ENCODE measurements around the gene IFNA13.

The IFNA13 gene

GRCh38 chr9:21357479-21358460, 10.1 kb downstream of the IFNA13 start:
- no peak overlapping the region for H2BK5ac ChIP-seq (ENCODE audit: low read depth, low read length, poor library complexity, severe bottlenecking)
- no peak overlapping the region for H3K4ac ChIP-seq (ENCODE audit: low read depth in 1 of 2, low read length in 2 of 2)
- H3K4me1 ChIP-seq (ENCODE audit: control insufficient read depth, insufficient read depth, low read depth, low read length) = no peaks in the 10 kb centered on the region
- H3K18ac ChIP-seq (ENCODE audit: low read depth in 1 of 2, low read length in 2 of 2) = peak overlapping the region in 1 of 2 experiments; percentile 21
- no peak overlapping the region for H2BK120ac ChIP-seq (ENCODE audit: low read depth, low read length)
- H3K27me3 ChIP-seq (ENCODE audit: control insufficient read depth in 1 of 2, insufficient read depth in 1 of 2, low read length in 2 of 2) = peaks cover 0 to under 1% of the 10 kb centered on the region in 2 experiments
- no peak overlapping the region for H2AFZ ChIP-seq (ENCODE audit: low read depth, low read length)
- H2BK15ac ChIP-seq (ENCODE audit: low read depth, poor library complexity, severe bottlenecking) = no peak overlapping the region
- no peak overlapping the region for H3K23ac ChIP-seq (ENCODE audit: low read length in 2 of 2)
- H4K91ac ChIP-seq (ENCODE audit: low read length) = no peak overlapping the region
- H3K9me3 ChIP-seq (ENCODE audit: control insufficient read depth, low read length) = no peaks in the 10 kb centered on the region
- no peak overlapping the region for H3K14ac ChIP-seq (ENCODE audit: low read length in 2 of 2)
- no peak overlapping the region for H4K8ac ChIP-seq (ENCODE audit: low read length)
- WGBS = 63% methylated on average over 7 of the region's 7 CpGs
- H2AK5ac ChIP-seq (ENCODE audit: low read length, severe bottlenecking) = no peak overlapping the region
- peak; percentile 57 for DNase-seq
- H3K4me3 ChIP-seq (ENCODE audit: insufficient read depth in 1 of 2, low read depth in 1 of 2, low read length in 2 of 2) = peak overlapping the region in 1 of 2 experiments; percentile 7
- peak overlapping the region; percentile 45 for H3K9ac ChIP-seq (ENCODE audit: low read length)
- no peak overlapping the region for H3K27ac ChIP-seq (ENCODE audit: low read length, poor library complexity, severe bottlenecking)
- no peak overlapping the region for H3K4me2 ChIP-seq (ENCODE audit: low read length, poor library complexity, severe bottlenecking)
- no peaks in the 10 kb centered on the region for H3K79me1 ChIP-seq (replicated peaks; ENCODE audit: low read length, poor library complexity, severe bottlenecking)
- no peak overlapping the region for H2BK12ac ChIP-seq (ENCODE audit: low read length in 2 of 2)
- no peaks in the 10 kb centered on the region for H3K36me3 ChIP-seq (ENCODE audit: control insufficient read depth in 1 of 2, insufficient read depth in 2 of 2, low read depth in 1 of 2, low read length in 2 of 2)

- H2BK120ac ChIP-seq (ENCODE audit: low read depth, low read length) = no peak within 1 kb of the TSS
- no peak within 1 kb of the TSS for H2AK5ac ChIP-seq (ENCODE audit: low read length, severe bottlenecking)
- no peak within 1 kb of the TSS for H2BK12ac ChIP-seq (ENCODE audit: low read length in 2 of 2)
- WGBS = no CpG with 5 or more reads among the region's 1 CpG
- no peak within 1 kb of the TSS for H3K4me2 ChIP-seq (ENCODE audit: low read length, poor library complexity, severe bottlenecking)
- H3K36me3 ChIP-seq (ENCODE audit: control insufficient read depth in 1 of 2, insufficient read depth in 2 of 2, low read depth in 1 of 2, low read length in 2 of 2) = no peaks in the 10 kb centered on the region
- H3K18ac ChIP-seq (ENCODE audit: low read depth in 1 of 2, low read length in 2 of 2) = no peak within 1 kb of the TSS
- no peak within 1 kb of the TSS for H3K14ac ChIP-seq (ENCODE audit: low read length in 2 of 2)
- no peak for DNase-seq
- no peaks in the 10 kb centered on the region for H3K9me3 ChIP-seq (ENCODE audit: control insufficient read depth, low read length)
- H4K91ac ChIP-seq (ENCODE audit: low read length) = no peak within 1 kb of the TSS
- no peaks in the 10 kb centered on the region for H3K79me1 ChIP-seq (replicated peaks; ENCODE audit: low read length, poor library complexity, severe bottlenecking)
- no peak within 1 kb of the TSS for H3K4me3 ChIP-seq (ENCODE audit: insufficient read depth in 1 of 2, low read depth in 1 of 2, low read length in 2 of 2)
- no peak within 1 kb of the TSS for H2BK5ac ChIP-seq (ENCODE audit: low read depth, low read length, poor library complexity, severe bottlenecking)
- H3K4ac ChIP-seq (ENCODE audit: low read depth in 1 of 2, low read length in 2 of 2) = no peak within 1 kb of the TSS
- no peak within 1 kb of the TSS for H2AFZ ChIP-seq (ENCODE audit: low read depth, low read length)
- no peak within 1 kb of the TSS for H2BK15ac ChIP-seq (ENCODE audit: low read depth, poor library complexity, severe bottlenecking)
- H3K9ac ChIP-seq (ENCODE audit: low read length) = no peak within 1 kb of the TSS
- H3K4me1 ChIP-seq (ENCODE audit: control insufficient read depth, insufficient read depth, low read depth, low read length) = no peaks in the 10 kb centered on the region
- H3K27me3 ChIP-seq (ENCODE audit: control insufficient read depth in 1 of 2, insufficient read depth in 1 of 2, low read length in 2 of 2) = peaks cover 0 to 12% of the 10 kb centered on the region in 2 experiments
- H4K8ac ChIP-seq (ENCODE audit: low read length) = no peak within 1 kb of the TSS
- H3K23ac ChIP-seq (ENCODE audit: low read length in 2 of 2) = no peak within 1 kb of the TSS
- no peak within 1 kb of the TSS for H3K27ac ChIP-seq (ENCODE audit: low read length, poor library complexity, severe bottlenecking)
Observed at GRCh38 chr9:21350787-21351186, 17.1 kb downstream of the IFNA13 start, which contains the start of gene IFNA6. IFNA6 (minus strand) TSS chr9:21350887; CDS start chr9:21350887, 0 bp downstream.

- no peaks in the 10 kb centered on the region for H3K36me3 ChIP-seq (ENCODE audit: control insufficient read depth in 1 of 2, insufficient read depth in 2 of 2, low read depth in 1 of 2, low read length in 2 of 2)
- no peak overlapping the region for H3K4me2 ChIP-seq (ENCODE audit: low read length, poor library complexity, severe bottlenecking)
- no peak overlapping the region for H2BK5ac ChIP-seq (ENCODE audit: low read depth, low read length, poor library complexity, severe bottlenecking)
- H3K4me1 ChIP-seq (ENCODE audit: control insufficient read depth, insufficient read depth, low read depth, low read length) = no peaks in the 10 kb centered on the region
- DNase-seq = no peak
- no peak overlapping the region for H3K4me3 ChIP-seq (ENCODE audit: insufficient read depth in 1 of 2, low read depth in 1 of 2, low read length in 2 of 2)
- H3K27ac ChIP-seq (ENCODE audit: low read length, poor library complexity, severe bottlenecking) = no peak overlapping the region
- H3K23ac ChIP-seq (ENCODE audit: low read length in 2 of 2) = no peak overlapping the region
- no peak overlapping the region for H3K4ac ChIP-seq (ENCODE audit: low read depth in 1 of 2, low read length in 2 of 2)
- no peaks in the 10 kb centered on the region for H3K79me1 ChIP-seq (replicated peaks; ENCODE audit: low read length, poor library complexity, severe bottlenecking)
- H2BK120ac ChIP-seq (ENCODE audit: low read depth, low read length) = no peak overlapping the region
- 73% methylated on average over 3 of the region's 3 CpGs for WGBS
- peaks cover 0 to 12% of the 10 kb centered on the region in 2 experiments for H3K27me3 ChIP-seq (ENCODE audit: control insufficient read depth in 1 of 2, insufficient read depth in 1 of 2, low read length in 2 of 2)
- no peak overlapping the region for H4K91ac ChIP-seq (ENCODE audit: low read length)
- H2AFZ ChIP-seq (ENCODE audit: low read depth, low read length) = no peak overlapping the region
- H2AK5ac ChIP-seq (ENCODE audit: low read length, severe bottlenecking) = no peak overlapping the region
- H3K9ac ChIP-seq (ENCODE audit: low read length) = no peak overlapping the region
- H3K18ac ChIP-seq (ENCODE audit: low read depth in 1 of 2, low read length in 2 of 2) = no peak overlapping the region
- no peak overlapping the region for H4K8ac ChIP-seq (ENCODE audit: low read length)
- no peak overlapping the region for H2BK15ac ChIP-seq (ENCODE audit: low read depth, poor library complexity, severe bottlenecking)
- no peak overlapping the region for H3K14ac ChIP-seq (ENCODE audit: low read length in 2 of 2)
- H2BK12ac ChIP-seq (ENCODE audit: low read length in 2 of 2) = no peak overlapping the region
- peaks cover 20% of the 10 kb centered on the region for H3K9me3 ChIP-seq (ENCODE audit: control insufficient read depth, low read length)
Observed at GRCh38 chr9:21348430-21348970, 19.4 kb downstream of the IFNA13 start.

GRCh38 chr9:21340735-21341134, 27.1 kb downstream of the IFNA13 start:
- Histone ChIP-seq H3K18ac (ENCODE audit: low read depth in 1 of 2, low read length in 2 of 2) (no peak overlapping the region), H3K27ac (ENCODE audit: low read length, poor library complexity, severe bottlenecking) (no peak overlapping the region), H4K91ac (ENCODE audit: low read length) (no peak overlapping the region), H2AFZ (ENCODE audit: low read depth, low read length) (no peak overlapping the region), H3K9ac (ENCODE audit: low read length) (no peak overlapping the region), H2BK120ac (ENCODE audit: low read depth, low read length) (no peak overlapping the region), H3K4me2 (ENCODE audit: low read length, poor library complexity, severe bottlenecking) (no peak overlapping the region), H2BK15ac (ENCODE audit: low read depth, poor library complexity, severe bottlenecking) (no peak overlapping the region), H3K4me1 (ENCODE audit: control insufficient read depth, insufficient read depth, low read depth, low read length) (no peaks in the 10 kb centered on the region), H3K9me3 (ENCODE audit: control insufficient read depth, low read length) (peaks cover 20% of the 10 kb centered on the region), H2AK5ac (ENCODE audit: low read length, severe bottlenecking) (no peak overlapping the region), H4K8ac (ENCODE audit: low read length) (no peak overlapping the region), H3K27me3 (ENCODE audit: control insufficient read depth in 1 of 2, insufficient read depth in 1 of 2, low read length in 2 of 2) (no peaks in the 10 kb centered on the region), H3K36me3 (ENCODE audit: control insufficient read depth in 1 of 2, insufficient read depth in 2 of 2, low read depth in 1 of 2, low read length in 2 of 2) (no peaks in the 10 kb centered on the region), H2BK5ac (ENCODE audit: low read depth, low read length, poor library complexity, severe bottlenecking) (no peak overlapping the region), H3K4me3 (ENCODE audit: insufficient read depth in 1 of 2, low read depth in 1 of 2, low read length in 2 of 2) (no peak overlapping the region), H3K23ac (ENCODE audit: low read length in 2 of 2) (no peak overlapping the region), H2BK12ac (ENCODE audit: low read length in 2 of 2) (no peak overlapping the region), H3K4ac (ENCODE audit: low read depth in 1 of 2, low read length in 2 of 2) (no peak overlapping the region), H3K79me1 (replicated peaks; ENCODE audit: low read length, poor library complexity, severe bottlenecking) (no peaks in the 10 kb centered on the region), H3K14ac (ENCODE audit: low read length in 2 of 2) (no peak overlapping the region)
- 97% methylated on average over 4 of the region's 4 CpGs for WGBS
- no peak for DNase-seq

Data from mesenchymal stem cell (in vitro differentiated cells and primary cell).